ENCODE results near the gene NFIX. TPM values are rescaled to one million over a fixed set of nuclear protein-coding genes. Genes with fewer than 3 reads are reported as not detected.

Gene NFIX
- total RNA-seq, 1 donor from 2014 or later = 2.6 TPM

DNA sequence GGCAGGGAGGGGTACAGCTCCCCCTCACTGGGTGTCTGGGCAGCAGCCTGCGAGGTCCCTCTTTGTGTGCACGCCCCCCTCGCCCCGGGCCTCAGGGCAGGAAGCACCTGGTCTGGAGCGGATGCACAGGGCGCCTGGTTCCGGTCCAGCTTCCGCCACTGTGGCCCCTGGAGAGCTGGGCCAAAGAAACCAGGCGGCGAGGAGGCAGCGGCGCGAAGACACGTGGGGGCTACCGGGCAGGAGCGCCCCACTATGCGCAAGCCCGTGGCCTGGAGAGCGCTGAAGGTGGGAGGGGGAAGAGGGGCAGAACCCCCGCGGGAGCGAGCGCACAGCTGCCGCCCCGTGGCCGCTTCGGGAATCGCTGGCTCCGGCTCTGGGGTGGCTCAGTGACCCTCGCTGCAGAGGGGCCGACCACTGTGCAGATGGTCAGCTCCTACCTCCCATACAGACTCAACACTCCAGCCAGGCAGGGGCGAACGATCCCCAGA, 109.1 kb downstream of the NFIX start:
- H3K4me3 Mint-ChIP-seq = peak overlapping the region; percentile 88
- no peaks in the 10 kb centered on the region for H3K27me3 Mint-ChIP-seq
- DNase-seq (peak; percentile 86), ATAC-seq (ENCODE audit: low read depth) (peak; percentile 56)
- TF ChIP-seq, protein P1, sequence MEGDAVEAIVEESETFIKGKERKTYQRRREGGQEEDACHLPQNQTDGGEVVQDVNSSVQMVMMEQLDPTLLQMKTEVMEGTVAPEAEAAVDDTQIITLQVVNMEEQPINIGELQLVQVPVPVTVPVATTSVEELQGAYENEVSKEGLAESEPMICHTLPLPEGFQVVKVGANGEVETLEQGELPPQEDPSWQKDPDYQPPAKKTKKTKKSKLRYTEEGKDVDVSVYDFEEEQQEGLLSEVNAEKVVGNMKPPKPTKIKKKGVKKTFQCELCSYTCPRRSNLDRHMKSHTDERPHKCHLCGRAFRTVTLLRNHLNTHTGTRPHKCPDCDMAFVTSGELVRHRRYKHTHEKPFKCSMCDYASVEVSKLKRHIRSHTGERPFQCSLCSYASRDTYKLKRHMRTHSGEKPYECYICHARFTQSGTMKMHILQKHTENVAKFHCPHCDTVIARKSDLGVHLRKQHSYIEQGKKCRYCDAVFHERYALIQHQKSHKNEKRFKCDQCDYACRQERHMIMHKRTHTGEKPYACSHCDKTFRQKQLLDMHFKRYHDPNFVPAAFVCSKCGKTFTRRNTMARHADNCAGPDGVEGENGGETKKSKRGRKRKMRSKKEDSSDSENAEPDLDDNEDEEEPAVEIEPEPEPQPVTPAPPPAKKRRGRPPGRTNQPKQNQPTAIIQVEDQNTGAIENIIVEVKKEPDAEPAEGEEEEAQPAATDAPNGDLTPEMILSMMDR (IDR thresholded peaks at IDR 0.05) = peak; percentile 86
- intact Hi-C loops (cut with micrococcal nuclease) = loop anchor here (1.0 to 5.0 kb wide), 8 partner anchors 10 to 1425 kb away; partner anchors contain the start of genes JUNB, MAST1, TECR and TRMT1
- no peaks in the 10 kb centered on the region for H3K9me3 Mint-ChIP-seq
- CTCF ChIA-PET = interaction anchor here (0.9 to 2.8 kb wide), 10 partner anchors 9 to 485 kb away, joined by 3 to 47 read pairs (median 4); partner anchors contain the start of genes IER2, NACC1 and STX10
- H3K4me1 Mint-ChIP-seq = peaks cover 69% of the 10 kb centered on the region
- H3K36me3 Mint-ChIP-seq (ENCODE audit: low read depth) = peaks cover 24% of the 10 kb centered on the region
- POLR2A ChIA-PET = interaction anchor here (0.6 to 8.8 kb wide), 27 partner anchors 7 to 1488 kb away, joined by 3 to 158 read pairs (median 6); partner anchors contain the start of genes FARSA, GCDH, IER2 and JUNB
- peak overlapping the region; percentile 98 for H3K27ac Mint-ChIP-seq

DNA sequence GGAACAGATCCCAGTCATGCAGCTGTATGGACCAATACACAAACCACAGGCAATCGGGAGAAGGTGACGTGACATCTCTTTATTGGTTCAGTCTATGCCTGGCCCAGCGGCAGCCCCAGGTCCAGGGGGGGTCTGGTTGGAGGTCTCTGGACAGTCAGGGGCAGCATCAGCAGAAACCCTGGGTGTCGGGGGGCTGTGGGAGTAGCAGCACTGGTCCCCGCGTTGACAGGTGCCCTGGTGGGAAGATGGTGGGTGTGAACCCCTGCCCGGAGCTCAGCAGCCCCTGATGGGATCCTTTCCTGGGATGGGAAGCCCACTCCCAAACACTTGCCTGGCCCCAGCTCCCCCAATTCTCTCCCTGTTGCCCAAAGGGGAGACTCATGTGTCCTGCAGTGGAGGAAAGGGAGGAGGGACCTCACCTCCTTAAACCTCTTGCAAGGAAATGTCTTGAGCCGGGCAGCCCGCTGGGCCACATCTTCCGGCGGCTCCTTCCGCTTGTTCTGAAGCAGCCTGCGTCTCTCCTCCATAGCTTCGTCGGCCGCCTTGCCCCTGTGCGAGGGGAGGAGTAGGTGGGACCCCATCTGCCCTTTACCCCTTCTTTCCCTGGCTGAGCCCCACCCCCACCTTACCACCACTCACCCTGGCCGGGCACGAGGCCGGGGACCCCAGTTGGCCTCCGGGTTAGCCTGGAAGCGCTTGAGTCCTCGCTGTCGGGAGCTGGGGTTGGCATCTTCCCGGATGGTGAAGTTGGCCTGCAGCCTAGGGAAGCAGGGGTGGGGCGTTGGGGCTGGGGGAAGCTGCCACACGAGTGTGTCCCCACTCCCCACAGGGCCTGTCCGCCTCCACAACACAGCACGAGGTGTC, 109.8 kb downstream of the NFIX start:
- Mint-ChIP-seq H3K9me3 (no peaks in the 10 kb centered on the region), H3K27me3 (no peaks in the 10 kb centered on the region), H3K4me3 (peak overlapping the region; percentile 88), H3K4me1 (peaks cover 62% of the 10 kb centered on the region), H3K27ac (peak overlapping the region; percentile 98), H3K36me3 (ENCODE audit: low read depth) (peaks cover 26% of the 10 kb centered on the region)
- ATAC-seq (ENCODE audit: low read depth) (no peak), DNase-seq (no peak)
- TF ChIP-seq, protein P1 (IDR thresholded peaks at IDR 0.05) = peak; percentile 5
- intact Hi-C loops (cut with micrococcal nuclease) = loop anchor here (1.0 to 5.0 kb wide), 8 partner anchors 11 to 1424 kb away; partner anchors contain the start of genes JUNB, MAST1, TECR and TRMT1
- ChIA-PET CTCF (interaction anchor here (0.7 to 2.8 kb wide), 14 partner anchors 9 to 484 kb away, joined by 3 to 47 read pairs (median 4); partner anchors contain the start of genes IER2, NACC1 and STX10), POLR2A (interaction anchor here (0.5 to 8.8 kb wide), 25 partner anchors 10 to 316 kb away, joined by 3 to 158 read pairs (median 6); partner anchors contain the start of genes FARSA, GCDH, IER2 and JUNB)

DNA sequence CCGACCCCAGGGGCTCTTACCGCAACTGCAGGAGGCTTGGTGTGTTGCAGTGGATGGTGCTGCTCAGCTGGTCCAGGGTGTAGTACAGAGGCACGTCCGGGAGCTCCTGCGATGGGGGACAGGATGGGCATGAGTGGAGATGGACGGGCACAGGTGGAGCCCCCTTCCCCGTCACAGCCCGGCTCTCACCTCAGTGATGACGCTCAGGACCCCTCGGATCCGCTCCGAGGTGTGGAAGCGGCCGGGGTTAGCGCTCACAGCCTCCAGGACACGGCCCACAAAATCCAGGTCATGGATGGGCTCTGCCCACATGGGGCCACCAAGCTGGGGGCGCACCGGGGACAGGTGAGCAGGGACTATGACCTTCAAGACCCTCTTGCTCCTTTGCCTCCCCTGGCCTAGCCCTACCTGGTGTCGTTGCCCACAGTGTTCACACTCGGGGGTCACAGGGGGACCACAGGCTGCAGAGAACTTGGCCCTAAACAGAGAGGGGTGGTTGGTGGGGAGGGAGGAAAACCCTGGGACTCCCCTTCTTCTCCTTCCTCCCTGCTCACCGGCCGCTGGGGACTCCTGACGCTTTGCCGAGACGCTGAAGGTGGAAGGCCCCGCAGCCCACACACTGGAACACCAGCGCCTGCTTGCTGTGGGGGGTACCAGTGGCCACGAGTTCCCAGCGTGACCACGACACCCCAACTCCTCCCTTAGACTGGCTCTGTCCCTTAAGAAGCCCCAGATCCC, 114.3 kb downstream of the NFIX start:
- Mint-ChIP-seq H3K9me3 (no peaks in the 10 kb centered on the region), H3K4me3 (no peak overlapping the region), H3K4me1 (peaks cover 26% of the 10 kb centered on the region), H3K36me3 (ENCODE audit: low read depth) (peaks cover 35% of the 10 kb centered on the region), H3K27me3 (no peaks in the 10 kb centered on the region), H3K27ac (no peak overlapping the region)
- TF ChIP-seq, protein P1 (IDR thresholded peaks at IDR 0.05) = no peak
- ATAC-seq (ENCODE audit: low read depth) = no peak
- no peak for DNase-seq
- CTCF ChIA-PET = no interaction called here
- intact Hi-C loops (cut with micrococcal nuclease) = no loop called here
- POLR2A ChIA-PET = interaction anchor here (0.7 to 1.3 kb wide), 2 partner anchors 8 to 345 kb away, joined by 4 to 7 read pairs; partner anchors contain the start of gene NACC1

DNA sequence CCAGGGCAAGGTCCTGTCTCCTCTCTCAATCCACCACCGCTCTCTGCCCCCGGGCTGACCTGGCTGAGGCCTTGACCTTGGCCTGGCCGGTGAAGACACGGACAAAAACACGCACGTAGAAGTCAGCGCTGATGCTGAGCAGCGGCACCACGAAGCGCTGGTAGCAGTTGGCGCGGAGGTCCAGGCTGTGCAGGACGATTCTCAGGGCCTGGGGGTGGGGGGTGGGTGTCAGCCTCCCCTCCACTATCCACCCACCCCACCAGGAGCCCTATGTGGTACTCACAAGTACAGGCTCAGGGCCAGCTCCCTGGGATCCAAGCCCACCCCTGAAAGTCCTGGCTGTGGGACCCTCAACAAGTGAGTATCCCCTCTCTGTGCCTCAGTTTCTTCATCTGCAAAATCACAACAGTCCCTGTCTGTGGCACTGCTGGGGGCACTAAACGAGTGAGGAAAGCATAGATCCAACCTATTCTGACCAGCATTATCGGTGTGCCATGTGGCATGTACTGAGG, 114.9 kb downstream of the NFIX start:
- TF ChIP-seq, protein P1 (IDR thresholded peaks at IDR 0.05) = no peak
- H3K27ac Mint-ChIP-seq = no peak overlapping the region
- no peak for DNase-seq
- POLR2A ChIA-PET = no interaction called here
- no peak overlapping the region for H3K4me3 Mint-ChIP-seq
- no peaks in the 10 kb centered on the region for H3K27me3 Mint-ChIP-seq
- H3K4me1 Mint-ChIP-seq = peaks cover 21% of the 10 kb centered on the region
- CTCF ChIA-PET = no interaction called here
- intact Hi-C loops (cut with micrococcal nuclease) = no loop called here
- no peak for ATAC-seq (ENCODE audit: low read depth)
- no peaks in the 10 kb centered on the region for H3K9me3 Mint-ChIP-seq
- H3K36me3 Mint-ChIP-seq (ENCODE audit: low read depth) = peaks cover 41% of the 10 kb centered on the region

All from activated B cell treated with CpG ODN at 0.5 μM for 24 hours (primary cell).